H1 (cell line): ENCODE data around the gene RUVBL2. TPM values are rescaled to one million over a fixed set of nuclear protein-coding genes. Genes with fewer than 3 reads are reported as not detected.

Experiments
- CBX5 ChIP-seq: fragments of 300-800, 300-1000 bp; sonication (generic); IDR thresholded peaks from 2 replicates; pipeline ENCODE4 v1.7.1; 2016; ENCODE audit warnings: antibody characterized with exemption, low read length, low read depth
- GABPA ChIP-seq: IDR thresholded peaks from 2 replicates; pipeline ENCODE4 v1.6.1; 2011; ENCODE audit warnings: mild to moderate bottlenecking, low read length, moderate library complexity, borderline replicate concordance; ENCODE audit not compliant: insufficient read depth
- NRF1 ChIP-seq: IDR thresholded peaks from 2 replicates; pipeline ENCODE4 v1.6.1; 2011; ENCODE audit warnings: mild to moderate bottlenecking, low read depth, low read length, improper control_type of control experiment
- POLR2A ChIP-seq, 2 experiments: IDR thresholded peaks; 1 replicate in 1 of 2; 2 replicates in 1 of 2; pipeline ENCODE4 v1.6.1; 2011; ENCODE audit warnings: low read depth in 2 of 2, low read length in 2 of 2, mild to moderate bottlenecking in 2 of 2; ENCODE audit errors: control extremely low read depth in 1 of 2
- SAP30 ChIP-seq: fragments of 300-600 bp; sonication (generic); IDR thresholded peaks from 2 replicates; pipeline ENCODE4 v1.7.1; 2012; ENCODE audit warnings: low read length, moderate library complexity, mild to moderate bottlenecking, inconsistent platforms; ENCODE audit not compliant: insufficient read depth, insufficient replicate concordance
- SIRT6 ChIP-seq: IDR thresholded peaks from one replicate; pipeline ENCODE4 v1.7.1; 2012; ENCODE audit warnings: low read length, inconsistent platforms
- SP4 ChIP-seq: IDR thresholded peaks from 2 replicates; pipeline ENCODE4 v1.6.1; 2012; ENCODE audit warnings: low read length, inconsistent platforms
- TAF7 ChIP-seq: optimal IDR thresholded peaks from 2 replicates; pipeline ENCODE3; 2011; ENCODE audit warnings: low read depth, mild to moderate bottlenecking, inconsistent platforms, low read length, moderate library complexity, borderline replicate concordance
- polyA plus RNA-seq, 7 experiments: library from polyadenylated mRNA; depleted of rRNA in 3 of 7; stranded (reverse) in 5 of 7; unstranded in 2 of 7; fragments of >200 nt in 5 of 7; fragments of 200-250 nt in 2 of 7; gene quantifications; 1 replicate in 5 of 7; 2 replicates in 1 of 7; 4 replicates in 1 of 7; pipeline versions ENCODE4 v1.2.1 to v1.2.3, GENCODE V29; 2011 to 2013; ENCODE audit warnings: missing spikeins in 2 of 7, mixed read lengths in 2 of 7
- total RNA-seq: library from RNA; stranded (reverse); fragmentation: NEBNext Ultra II Directional; extraction: Animal tissue kit (Norgen Biotek cat#: 25700); gene quantifications from 2 replicates; pipeline ENCODE4 v1.2.1, GENCODE V29; 2021

Gene RUVBL2
- total and polyA plus RNA-seq, 2 of the 8 experiments (the other 6 are each of a cell fraction or from before 2014, with no cell fraction given) = 152 to 247 TPM

DNA sequence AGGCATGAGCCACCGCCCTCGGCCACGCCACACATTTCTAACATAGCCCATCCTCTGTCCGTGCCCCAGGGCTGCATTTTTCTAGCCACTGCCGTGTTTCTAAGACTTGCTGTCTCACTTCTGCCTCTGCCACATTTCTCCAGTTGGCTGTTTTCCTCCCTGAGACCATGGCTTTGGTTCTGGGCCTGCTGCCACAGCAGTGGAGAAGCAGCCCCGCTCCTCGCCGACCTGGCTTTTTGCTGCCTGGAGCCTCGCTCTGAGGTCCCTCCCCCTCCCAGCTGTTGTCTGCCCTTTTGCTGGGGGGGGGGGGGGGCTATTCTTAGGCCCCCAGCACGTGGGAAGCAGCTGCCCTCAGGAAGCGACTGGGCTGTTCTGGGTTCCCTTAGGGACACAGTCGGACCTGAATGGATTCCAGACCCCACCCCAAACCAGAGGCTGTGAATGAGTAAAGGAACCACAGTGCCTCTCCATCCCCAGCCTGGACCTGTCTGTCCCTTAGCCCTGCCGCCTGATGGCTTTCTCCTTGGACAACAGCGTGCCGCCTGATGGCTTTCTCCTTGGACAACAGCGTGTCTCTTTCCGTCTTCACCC, 3.9 kb upstream of the RUVBL2 start (continued):
- TF ChIP-seq CBX5 (no peak), SP4 (no peak), POLR2A (IDR thresholded peaks at IDR 0.05; ENCODE audit: control extremely low read depth in 1 of 2, low read depth in 2 of 2, low read length in 2 of 2) (no peak), GABPA (no peak), SAP30 (no peak), TAF7 (no peak), SIRT6 (no peak), NRF1 (no peak)
